Measurements from ENCODE around the gene SLC35G2. TPM values are rescaled to one million over a fixed set of nuclear protein-coding genes. Genes with fewer than 3 reads are reported as not detected.

Gene SLC35G2
- total and polyA plus RNA-seq, 2 of the 4 experiments (the other 2 are of a cell fraction): 6.6 to 7.0 TPM

- Histone ChIP-seq H3K9ac (ENCODE audit: low read depth, low read length) (no peak overlapping the region), H4K5ac (ENCODE audit: low read depth, low read length) (no peak overlapping the region), H2BK120ac (ENCODE audit: low read depth, low read length) (no peak overlapping the region), H3K56ac (ENCODE audit: extremely low read depth, insufficient read depth, low read length) (no peak overlapping the region), H2BK5ac (ENCODE audit: low read depth, low read length, poor library complexity, severe bottlenecking) (no peak overlapping the region), H4K20me1 (ENCODE audit: insufficient read depth, low read length) (peaks cover 24% of the 10 kb centered on the region), H3K4me2 (ENCODE audit: low read depth, low read length) (no peak overlapping the region), H2AFZ (replicated peaks; ENCODE audit: low read length, poor library complexity) (no peak overlapping the region), H3K4me3 (ENCODE audit: insufficient read depth, low read depth, low read length) (no peak overlapping the region), H3K23ac (ENCODE audit: low read depth, low read length) (no peak overlapping the region), H2AK5ac (ENCODE audit: low read depth, low read length) (no peak overlapping the region), H3K36me3 (ENCODE audit: control insufficient read depth, insufficient read depth, low read length) (no peaks in the 10 kb centered on the region; the same call in 1 of the 2 replicates), H3K9me3 (ENCODE audit: control insufficient read depth, insufficient read depth, low read length) (peaks cover 5% of the 10 kb centered on the region), H2AK9ac (replicated peaks; ENCODE audit: low read depth, low read length, poor library complexity) (no peak overlapping the region), H2BK15ac (ENCODE audit: low read depth, low read length) (no peak overlapping the region), H3K14ac (replicated peaks; ENCODE audit: low read depth, low read length) (no peak overlapping the region), H3K27me3 (ENCODE audit: control insufficient read depth, insufficient read depth, low read length) (no peaks in the 10 kb centered on the region), H4K91ac (ENCODE audit: insufficient read depth, low read depth, low read length) (no peak overlapping the region), H4K8ac (ENCODE audit: low read depth in 2 of 2, low read length in 2 of 2) (no peak overlapping the region), H3K18ac (ENCODE audit: low read depth, low read length) (no peak overlapping the region), H3K4ac (ENCODE audit: low read depth, low read length) (no peak overlapping the region), H3K79me1 (ENCODE audit: low read depth in 1 of 2, low read length in 2 of 2) (peaks cover 18 to 65% of the 10 kb centered on the region in 2 experiments), H3K27ac (ENCODE audit: insufficient read depth, low read length) (no peak overlapping the region), H3K4me1 (ENCODE audit: control insufficient read depth, insufficient read depth, low read length) (peaks cover 9% of the 10 kb centered on the region; the same call in 1 of the 2 replicates), H3K9me1 (ENCODE audit: insufficient read depth, low read length) (peaks cover 11% of the 10 kb centered on the region), H2BK20ac (ENCODE audit: low read depth, low read length) (no peak overlapping the region)
- no TSS peak for BruUV-seq (replicated peaks)
- ChIA-PET CTCF (no interaction called here), POLR2A (ENCODE audit: unreplicated experiment) (no interaction called here)
- dilution Hi-C loops (cut with HindIII; ENCODE audit: low sequenced_read_pairs, unreplicated experiment) (no loop called here), intact Hi-C loops (cut with micrococcal nuclease) (loop anchor here (5.0 kb wide), 1 partner anchor 1157 kb away; no protein-coding TSS in a partner anchor), in situ Hi-C loops (cut with MboI; ENCODE audit: low sequenced_read_pairs) (no loop called here)
- TF ChIP-seq MAFK (IDR thresholded peaks at IDR 0.05; ENCODE audit: low read depth, low read length): no peak
- TF ChIP-seq BHLHE40 (IDR thresholded peaks at IDR 0.05; ENCODE audit: low read depth, low read length): no peak
- TF ChIP-seq, protein P1, sequence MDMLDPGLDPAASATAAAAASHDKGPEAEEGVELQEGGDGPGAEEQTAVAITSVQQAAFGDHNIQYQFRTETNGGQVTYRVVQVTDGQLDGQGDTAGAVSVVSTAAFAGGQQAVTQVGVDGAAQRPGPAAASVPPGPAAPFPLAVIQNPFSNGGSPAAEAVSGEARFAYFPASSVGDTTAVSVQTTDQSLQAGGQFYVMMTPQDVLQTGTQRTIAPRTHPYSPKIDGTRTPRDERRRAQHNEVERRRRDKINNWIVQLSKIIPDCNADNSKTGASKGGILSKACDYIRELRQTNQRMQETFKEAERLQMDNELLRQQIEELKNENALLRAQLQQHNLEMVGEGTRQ (IDR thresholded peaks at IDR 0.05; ENCODE audit: low read depth, low read length): no peak
- TF ChIP-seq POLR2A (IDR thresholded peaks at IDR 0.05; ENCODE audit: low read depth, low read length): no peak
- TF ChIP-seq RFX5 (IDR thresholded peaks at IDR 0.05; ENCODE audit: low read depth, low read length): no peak
- no peak for TF ChIP-seq CEBPB (IDR thresholded peaks at IDR 0.05; ENCODE audit: low read depth, low read length)
- TF ChIP-seq RCOR1 (IDR thresholded peaks at IDR 0.05; ENCODE audit: insufficient replicate concordance, low read length): no peak
- no peak for TF ChIP-seq MXI1 (IDR thresholded peaks at IDR 0.05; ENCODE audit: borderline replicate concordance, low read depth, low read length)
- no peak for TF ChIP-seq ELK1 (IDR thresholded peaks at IDR 0.05; ENCODE audit: borderline replicate concordance, low read depth, low read length)
- no peak for TF ChIP-seq CHD1 (IDR thresholded peaks at IDR 0.05; ENCODE audit: low read depth, low read length)
- no peak for TF ChIP-seq SMC3 (IDR thresholded peaks at IDR 0.05; ENCODE audit: low read depth, low read length)
- no peak for TF ChIP-seq RAD21 (IDR thresholded peaks at IDR 0.05; ENCODE audit: low read length)
- TF ChIP-seq, protein P2, sequence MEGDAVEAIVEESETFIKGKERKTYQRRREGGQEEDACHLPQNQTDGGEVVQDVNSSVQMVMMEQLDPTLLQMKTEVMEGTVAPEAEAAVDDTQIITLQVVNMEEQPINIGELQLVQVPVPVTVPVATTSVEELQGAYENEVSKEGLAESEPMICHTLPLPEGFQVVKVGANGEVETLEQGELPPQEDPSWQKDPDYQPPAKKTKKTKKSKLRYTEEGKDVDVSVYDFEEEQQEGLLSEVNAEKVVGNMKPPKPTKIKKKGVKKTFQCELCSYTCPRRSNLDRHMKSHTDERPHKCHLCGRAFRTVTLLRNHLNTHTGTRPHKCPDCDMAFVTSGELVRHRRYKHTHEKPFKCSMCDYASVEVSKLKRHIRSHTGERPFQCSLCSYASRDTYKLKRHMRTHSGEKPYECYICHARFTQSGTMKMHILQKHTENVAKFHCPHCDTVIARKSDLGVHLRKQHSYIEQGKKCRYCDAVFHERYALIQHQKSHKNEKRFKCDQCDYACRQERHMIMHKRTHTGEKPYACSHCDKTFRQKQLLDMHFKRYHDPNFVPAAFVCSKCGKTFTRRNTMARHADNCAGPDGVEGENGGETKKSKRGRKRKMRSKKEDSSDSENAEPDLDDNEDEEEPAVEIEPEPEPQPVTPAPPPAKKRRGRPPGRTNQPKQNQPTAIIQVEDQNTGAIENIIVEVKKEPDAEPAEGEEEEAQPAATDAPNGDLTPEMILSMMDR (conservative IDR thresholded peaks at IDR 0.05; ENCODE audit: low read depth, low read length): no peak
- no peak for TF ChIP-seq MAZ (IDR thresholded peaks at IDR 0.05; ENCODE audit: borderline replicate concordance, low read depth, low read length)
- no peak for TF ChIP-seq FOS (IDR thresholded peaks at IDR 0.05; ENCODE audit: low read depth, low read length)
- TF ChIP-seq NFE2L2 (IDR thresholded peaks at IDR 0.05; ENCODE audit: low read depth, low read length): no peak
- no peak for ATAC-seq (ENCODE audit: low read depth)
- DNase-seq: no peak
- WGBS, 2 experiments (ENCODE audit: extremely low coverage in 2 of 2, insufficient read length in 1 of 2): no CpG with 5 or more reads among the region's 24 CpGs
These were observed 71.0 kb downstream of the SLC35G2 start for GRCh38 chr3:136889947-136890346.

Data from IMR-90 (cell line).